Keratinocyte (primary cell): ENCODE measurements around the gene SLC4A1AP. TPM values are rescaled to one million over a fixed set of nuclear protein-coding genes. Genes with fewer than 3 reads are reported as not detected.
A peak's percentile ranks its signal among the peaks of the same experiment; 100 is the strongest.

Source experiments
- DNase-seq: peaks from one replicate; pipeline ENCODE4 v3.0.0-alpha.2; 2011; ENCODE audit warnings: low read depth, missing footprints, low spot score
- FAIRE-seq: peaks from 2 replicates; lab custom pipeline; 2011; peaks lifted over from hg19 to GRCh38; lab: Jason Lieb, UNC
- H2AFZ ChIP-seq: 2 replicates; pipeline ENCODE4 v1.6.0; 2012; ENCODE audit warnings: low read length, control low read depth, inconsistent platforms; ENCODE audit not compliant: control insufficient read depth
- H3K27ac ChIP-seq: 2 replicates; pipeline ENCODE4 v1.5.1; 2011; ENCODE audit warnings: low read length; ENCODE audit not compliant: control insufficient read depth, insufficient read depth
- H3K27me3 ChIP-seq: 3 replicates; pipeline ENCODE4 v1.6.0; 2011; ENCODE audit warnings: low read length; ENCODE audit not compliant: control insufficient read depth, insufficient read depth; ENCODE audit errors: extremely low read depth
- H3K36me3 ChIP-seq, 2 experiments: 2 replicates in 1 of 2; 3 replicates in 1 of 2; pipeline ENCODE4 v1.5.1; 2011; ENCODE audit warnings: low read length in 2 of 2, mild to moderate bottlenecking in 1 of 2; ENCODE audit not compliant: control insufficient read depth in 2 of 2, insufficient read depth in 2 of 2; ENCODE audit errors: extremely low read depth in 1 of 2
- H3K4me1 ChIP-seq: 3 replicates; pipeline ENCODE4 v1.5.1; 2011; ENCODE audit warnings: low read length; ENCODE audit not compliant: control insufficient read depth, insufficient read depth; ENCODE audit errors: extremely low read depth
- H3K4me2 ChIP-seq: 3 replicates; pipeline ENCODE4 v1.6.0; 2011; ENCODE audit warnings: low read depth, low read length; ENCODE audit not compliant: control insufficient read depth, insufficient read depth; ENCODE audit errors: extremely low read depth
- H3K4me3 ChIP-seq, 3 experiments: fragments of 200-600 bp in 1 of 3; sonication (generic) in 1 of 3; 2 replicates in 2 of 3; 3 replicates in 1 of 3; pipeline ENCODE4 v1.5.1; 2011 to 2016; ENCODE audit warnings: low read length in 3 of 3, mild to moderate bottlenecking in 3 of 3, control low read depth in 2 of 3, inconsistent platforms in 1 of 3, low read depth in 1 of 3, mixed read lengths in 1 of 3, mixed run types in 1 of 3, moderate library complexity in 1 of 3; ENCODE audit not compliant: control insufficient read depth in 2 of 3, insufficient read depth in 2 of 3; ENCODE audit errors: extremely low read depth in 1 of 3
- H3K79me2 ChIP-seq: 2 replicates; pipeline ENCODE4 v1.6.0; 2012; ENCODE audit warnings: low read length; ENCODE audit not compliant: control insufficient read depth, insufficient read depth
- H3K9ac ChIP-seq: 3 replicates; pipeline ENCODE4 v1.6.0; 2011; ENCODE audit warnings: low read length; ENCODE audit not compliant: control insufficient read depth, insufficient read depth; ENCODE audit errors: extremely low read depth
- H3K9me1 ChIP-seq: 3 replicates; pipeline ENCODE4 v1.6.0; 2011; ENCODE audit warnings: low read length; ENCODE audit not compliant: control insufficient read depth, insufficient read depth; ENCODE audit errors: extremely low read depth
- H3K9me3 ChIP-seq: 2 replicates; pipeline ENCODE4 v1.5.1; 2012; ENCODE audit warnings: low read depth, low read length; ENCODE audit not compliant: control insufficient read depth
- H4K20me1 ChIP-seq: 3 replicates; pipeline ENCODE4 v1.6.0; 2011; ENCODE audit warnings: low read length; ENCODE audit not compliant: control insufficient read depth, insufficient read depth; ENCODE audit errors: extremely low read depth
- EZH2 ChIP-seq: IDR thresholded peaks from one replicate; pipeline ENCODE4 v1.6.1; 2012; ENCODE audit warnings: inconsistent platforms, mild to moderate bottlenecking, low read length, moderate library complexity
- dilution Hi-C: fragments of 300-500 bp; cut with MboI; formaldehyde crosslinking; loops from one replicate; pipeline ENCODE4 v1.7.0; 2020; ENCODE audit warnings: low sequenced_read_pairs; ENCODE audit not compliant: extremely low pct_ligation_motif_present
- polyA plus RNA-seq, 5 experiments: library from polyadenylated mRNA; depleted of rRNA in 3 of 5; stranded (reverse) in 3 of 5; stranded (forward) in 1 of 5; unstranded in 1 of 5; fragments of >200 nt; gene quantifications; 1 replicate in 1 of 5; 2 replicates in 3 of 5; 3 replicates in 1 of 5; pipeline versions ENCODE4 v1.2.1 to v1.2.3, GENCODE V29; 2011 to 2012; ENCODE audit warnings: missing spikeins in 2 of 5, low read depth in 1 of 5, low replicate concordance in 1 of 5
- TF ChIP-seq, protein P1 (sequence below), 3 experiments: IDR thresholded peaks in 1 of 3; conservative IDR thresholded peaks in 1 of 3; optimal IDR thresholded peaks in 1 of 3; 2 replicates in 2 of 3; 3 replicates in 1 of 3; pipeline versions ENCODE3 to v1.5.1; 2011; ENCODE audit warnings: low read length in 3 of 3, mild to moderate bottlenecking in 3 of 3, moderate library complexity in 2 of 3, control low read depth in 1 of 3, inconsistent platforms in 1 of 3; ENCODE audit not compliant: insufficient read depth in 2 of 3; ENCODE audit errors: extremely low read depth in 1 of 3

The SLC4A1AP gene
- polyA plus RNA-seq, 1 donor (not counting 4 experiments of a cell fraction or from before 2014, with no cell fraction given), result 17.0 TPM

DNA sequence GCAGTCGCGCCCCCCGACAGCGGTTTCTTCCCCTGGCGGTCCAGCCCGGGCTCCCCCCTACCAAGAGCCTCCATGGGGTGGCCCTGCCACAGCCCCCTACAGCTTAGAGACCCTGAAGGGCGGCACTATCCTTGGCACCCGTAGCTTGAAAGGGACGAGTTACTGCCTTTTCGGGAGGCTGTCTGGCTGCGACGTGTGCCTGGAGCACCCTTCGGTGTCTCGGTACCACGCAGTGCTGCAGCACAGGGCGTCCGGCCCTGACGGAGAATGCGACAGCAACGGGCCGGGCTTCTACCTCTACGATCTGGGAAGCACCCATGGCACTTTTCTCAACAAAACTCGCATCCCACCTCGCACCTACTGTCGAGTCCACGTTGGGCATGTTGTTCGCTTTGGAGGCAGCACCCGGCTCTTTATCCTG, 475 bp downstream of the SLC4A1AP start:
- Histone ChIP-seq H3K36me3 (peaks cover 18 to 27% of the 10 kb centered on the region in 2 experiments), H3K4me2 (peak overlapping the region; percentile 95), H3K27ac (peak overlapping the region; percentile 96), H2AFZ (peak overlapping the region; percentile 100), H3K9me1 (no peaks in the 10 kb centered on the region), H3K4me1 (peaks cover 19% of the 10 kb centered on the region), H3K4me3 (peak overlapping the region; percentile 95 to 97 (median 96)), H4K20me1 (no peaks in the 10 kb centered on the region), H3K79me2 (peaks cover 38% of the 10 kb centered on the region), H3K27me3 (no peaks in the 10 kb centered on the region), H3K9ac (peak overlapping the region; percentile 96), H3K9me3 (no peaks in the 10 kb centered on the region)
- no peak for TF ChIP-seq EZH2
- TF ChIP-seq, protein P1, sequence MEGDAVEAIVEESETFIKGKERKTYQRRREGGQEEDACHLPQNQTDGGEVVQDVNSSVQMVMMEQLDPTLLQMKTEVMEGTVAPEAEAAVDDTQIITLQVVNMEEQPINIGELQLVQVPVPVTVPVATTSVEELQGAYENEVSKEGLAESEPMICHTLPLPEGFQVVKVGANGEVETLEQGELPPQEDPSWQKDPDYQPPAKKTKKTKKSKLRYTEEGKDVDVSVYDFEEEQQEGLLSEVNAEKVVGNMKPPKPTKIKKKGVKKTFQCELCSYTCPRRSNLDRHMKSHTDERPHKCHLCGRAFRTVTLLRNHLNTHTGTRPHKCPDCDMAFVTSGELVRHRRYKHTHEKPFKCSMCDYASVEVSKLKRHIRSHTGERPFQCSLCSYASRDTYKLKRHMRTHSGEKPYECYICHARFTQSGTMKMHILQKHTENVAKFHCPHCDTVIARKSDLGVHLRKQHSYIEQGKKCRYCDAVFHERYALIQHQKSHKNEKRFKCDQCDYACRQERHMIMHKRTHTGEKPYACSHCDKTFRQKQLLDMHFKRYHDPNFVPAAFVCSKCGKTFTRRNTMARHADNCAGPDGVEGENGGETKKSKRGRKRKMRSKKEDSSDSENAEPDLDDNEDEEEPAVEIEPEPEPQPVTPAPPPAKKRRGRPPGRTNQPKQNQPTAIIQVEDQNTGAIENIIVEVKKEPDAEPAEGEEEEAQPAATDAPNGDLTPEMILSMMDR (optimal IDR thresholded peaks at IDR 0.05 in 1 of 3, IDR thresholded peaks at IDR 0.05 in 1 of 3, conservative IDR thresholded peaks at IDR 0.05 in 1 of 3; ENCODE audit: extremely low read depth in 1 of 3, insufficient read depth in 2 of 3, low read length in 3 of 3), result peak in 1 of 3 experiments; percentile 5
- DNase-seq (no peak), FAIRE-seq (no peak)
- dilution Hi-C loops, result no loop called here

DNA sequence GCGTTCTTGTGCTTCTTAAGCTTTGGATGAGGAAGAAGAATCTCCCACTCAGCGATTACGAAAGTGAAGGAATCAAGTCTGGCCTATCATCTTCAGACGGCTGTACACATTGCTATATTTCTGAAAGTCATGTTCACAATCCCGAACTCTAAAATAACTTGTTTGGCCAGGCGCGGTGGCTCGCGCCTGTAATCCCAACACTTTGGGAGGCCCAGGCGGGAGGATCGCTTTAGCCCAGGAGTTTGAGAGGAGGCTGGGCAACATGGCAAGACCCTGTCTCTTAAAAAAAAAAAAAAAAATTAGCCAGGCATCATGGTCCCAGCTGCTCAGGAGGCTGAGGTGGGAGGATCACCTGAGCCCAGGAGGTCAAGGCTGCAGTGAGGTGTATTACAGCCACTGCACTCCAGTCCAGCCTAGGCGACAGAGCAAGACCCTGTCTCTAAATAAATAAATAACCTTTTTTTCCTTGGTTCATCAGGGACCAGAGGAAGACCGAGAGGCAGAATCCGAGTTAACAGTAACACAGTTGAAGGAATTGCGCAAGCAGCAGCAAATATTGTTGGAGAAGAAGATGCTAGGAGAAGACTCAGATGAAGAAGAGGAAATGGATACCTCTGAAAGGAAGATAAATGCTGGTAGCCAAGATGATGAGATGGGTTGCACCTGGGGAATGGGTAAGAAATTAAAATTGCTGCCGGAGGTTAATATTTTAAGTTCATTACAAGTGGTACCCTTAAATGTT, 1.1 kb downstream of the SLC4A1AP start:
- Histone ChIP-seq H3K4me3 (peak overlapping the region; percentile 95 to 97 (median 96)), H3K27ac (peak overlapping the region; percentile 96), H3K79me2 (peaks cover 38% of the 10 kb centered on the region), H2AFZ (peak overlapping the region; percentile 100), H4K20me1 (no peaks in the 10 kb centered on the region), H3K36me3 (peaks cover 18 to 30% of the 10 kb centered on the region in 2 experiments), H3K9me1 (no peaks in the 10 kb centered on the region), H3K9me3 (no peaks in the 10 kb centered on the region), H3K9ac (peak overlapping the region; percentile 96), H3K4me2 (peak overlapping the region; percentile 95), H3K27me3 (no peaks in the 10 kb centered on the region), H3K4me1 (peaks cover 19% of the 10 kb centered on the region)
- dilution Hi-C loops, result no loop called here
- DNase-seq, result no peak
- no peak for FAIRE-seq
- TF ChIP-seq, protein P1 (optimal IDR thresholded peaks at IDR 0.05 in 1 of 3, IDR thresholded peaks at IDR 0.05 in 1 of 3, conservative IDR thresholded peaks at IDR 0.05 in 1 of 3; ENCODE audit: extremely low read depth in 1 of 3, insufficient read depth in 2 of 3, low read length in 3 of 3), result no peak
- no peak for TF ChIP-seq EZH2
